Activated CD8-positive, alpha-beta memory T cell treated with anti-CD3 and anti-CD28 coated beads for 1 hour (primary cell): ENCODE results near the gene ARFGEF2.
"Not testable (repeated sequence)": the region's sequence is repeated elsewhere in the genome, so short reads cannot be mapped to it uniquely, and the experiment has no call there.

Experiments used
- DNase-seq, 2 donors: peaks; one replicate each; pipeline ENCODE4 v3.0.0-alpha.2; 2020; ENCODE audit warnings: low read depth in 1 of 2; ENCODE audit errors: extremely low read depth in 1 of 2

Gene ARFGEF2

GRCh38 chr20:48921168-48921882, at the start of gene ARFGEF2:
Gene ARFGEF2, plus strand, starts transcription at chr20:48921711. Its CDS starts 179 bp downstream, at chr20:48921890.
- DNase-seq: peak; percentile 57 to 85

DNA sequence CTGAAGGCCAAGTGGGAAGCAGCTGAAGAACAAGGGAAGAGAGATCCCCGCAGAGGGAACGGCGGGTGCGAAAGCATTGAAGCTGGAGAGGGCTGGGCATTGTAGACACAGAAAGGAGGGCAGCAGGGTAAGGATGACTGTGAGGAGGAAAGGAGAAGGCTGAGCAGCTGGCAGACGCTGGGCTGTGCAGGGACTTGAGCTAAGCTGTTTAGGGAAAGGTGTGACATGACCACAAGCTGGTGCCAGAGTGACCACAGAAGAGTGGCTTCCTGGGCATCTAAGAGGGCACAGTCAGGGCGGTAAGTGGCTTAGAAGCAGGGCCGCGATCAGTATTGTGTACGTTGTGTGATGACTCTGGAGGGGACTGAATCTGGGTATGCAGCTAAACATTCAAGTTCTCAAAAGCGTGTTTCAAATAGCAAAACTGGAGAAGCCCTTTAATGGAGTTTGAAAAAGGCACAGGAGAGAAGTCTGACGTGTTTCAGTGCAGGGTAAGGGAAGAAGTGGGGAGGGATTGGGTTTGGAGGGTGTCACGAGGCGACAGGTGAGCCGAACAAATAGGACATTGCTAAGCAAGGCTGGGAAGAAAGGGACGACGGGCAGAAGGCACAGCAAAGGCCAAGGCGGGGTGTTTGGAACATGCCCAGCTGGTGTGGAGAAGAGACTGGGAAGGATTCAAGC, 46.1 kb upstream of the ARFGEF2 start:
- DNase-seq: no peak

DNA sequence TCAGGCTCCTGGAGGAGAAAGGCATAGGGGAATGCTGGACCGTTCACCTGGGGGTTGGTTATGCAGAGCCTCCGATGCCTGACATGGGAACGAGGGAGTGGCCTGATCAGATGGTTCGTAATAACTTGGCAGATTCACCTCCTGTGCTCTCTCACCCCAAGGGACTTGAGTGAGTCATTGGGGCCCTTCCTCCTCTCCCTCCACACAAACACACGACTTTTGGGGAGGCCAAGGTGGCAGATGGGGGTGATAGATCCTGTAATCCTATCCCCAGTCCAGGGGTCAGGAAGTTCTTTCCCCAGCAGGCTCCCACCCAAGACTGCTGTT, 45.6 kb upstream of the ARFGEF2 start:
- DNase-seq: no peak

DNA sequence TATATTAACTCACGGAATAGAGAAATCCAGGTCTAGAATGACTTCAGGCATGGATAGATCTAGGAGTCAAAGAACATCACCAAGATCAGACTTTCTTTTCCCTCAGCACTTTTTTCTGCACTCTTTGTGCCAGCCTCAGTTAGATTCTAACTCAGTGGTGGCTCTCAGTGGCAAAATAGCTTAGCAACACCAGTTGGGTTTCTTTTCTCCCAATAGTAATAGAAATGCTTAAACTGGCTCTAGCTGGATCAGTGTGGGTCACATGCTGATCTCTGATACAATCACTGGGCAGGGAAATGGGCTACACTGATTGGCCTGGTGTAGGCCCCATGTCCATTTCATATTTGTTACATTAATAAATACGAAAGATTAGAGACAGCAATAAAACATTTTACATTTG, 44.2 kb upstream of the ARFGEF2 start:
- no peak for DNase-seq

DNA sequence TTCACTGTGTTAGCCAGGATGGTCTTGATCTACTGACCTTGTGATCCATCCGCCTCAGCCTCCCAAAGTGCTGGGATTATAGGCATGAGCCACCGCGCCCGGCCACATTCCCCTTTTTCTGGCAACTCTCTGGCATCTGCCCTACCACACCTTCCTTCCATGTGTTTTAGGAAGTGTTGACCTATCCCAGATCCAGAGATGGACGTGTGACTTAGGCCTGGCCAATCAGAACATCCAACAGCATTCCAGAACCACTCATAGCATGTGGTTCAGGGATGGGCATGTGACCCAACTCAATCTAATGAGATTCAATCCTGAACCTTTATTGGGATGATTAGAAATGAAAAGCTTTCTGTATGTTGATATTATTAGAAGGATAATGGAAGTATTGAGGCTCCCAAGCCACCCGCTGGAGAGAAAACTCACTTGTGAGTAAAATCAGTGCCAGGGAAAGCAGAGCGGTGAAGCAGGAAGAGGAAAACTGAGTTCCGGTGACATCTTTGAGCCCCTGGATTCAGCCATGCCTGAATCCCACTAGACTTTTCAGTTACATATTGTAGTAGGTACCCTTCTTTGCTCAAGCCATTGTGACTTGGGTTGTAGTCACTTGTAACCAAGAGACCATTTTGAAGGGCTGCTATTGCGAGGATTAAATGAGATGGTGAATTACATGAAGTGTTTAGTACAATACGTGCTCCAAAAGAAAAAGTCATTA, 42.8 kb upstream of the ARFGEF2 start:
- no peak for DNase-seq

GRCh38 chr20:48879612-48880245, 41.8 kb upstream of the ARFGEF2 start:
- no peak for DNase-seq

GRCh38 chr20:48880331-48880730, 41.2 kb upstream of the ARFGEF2 start:
- no peak for DNase-seq

DNA sequence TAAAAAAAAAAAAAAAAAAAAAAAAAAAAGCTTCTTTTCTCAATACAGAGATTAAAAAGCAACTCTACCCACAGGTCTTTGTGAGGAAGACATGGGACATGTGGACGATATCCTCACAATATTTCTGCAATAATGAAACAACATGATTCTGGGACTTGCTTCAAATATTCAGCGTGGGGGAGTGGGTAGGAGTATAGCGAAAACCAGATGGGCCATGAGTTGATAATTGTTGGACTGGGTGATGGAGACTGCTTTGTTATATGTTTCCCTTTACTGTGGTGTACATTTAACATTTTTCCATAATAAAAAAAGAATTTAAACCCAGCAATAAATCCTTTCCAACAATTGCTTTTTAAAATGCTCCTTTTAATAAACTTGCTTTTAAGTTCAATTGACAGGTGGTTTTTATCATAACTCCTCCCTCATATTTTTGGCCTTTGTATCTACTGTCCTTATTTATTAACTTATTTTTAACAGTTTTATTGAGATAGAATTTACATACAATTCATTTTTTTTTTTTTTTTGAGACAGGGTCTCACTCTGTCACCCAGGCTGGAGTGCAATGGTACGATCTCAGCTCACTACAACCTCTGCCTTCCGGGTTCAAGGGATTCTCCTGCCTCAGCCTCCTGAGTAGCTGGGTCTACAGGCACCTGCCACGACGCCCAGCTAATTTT, 40.4 kb upstream of the ARFGEF2 start:
- no peak for DNase-seq

- DNase-seq: no peak
These were observed 36.3 kb upstream of the ARFGEF2 start for GRCh38 chr20:48885237-48885636.

DNA sequence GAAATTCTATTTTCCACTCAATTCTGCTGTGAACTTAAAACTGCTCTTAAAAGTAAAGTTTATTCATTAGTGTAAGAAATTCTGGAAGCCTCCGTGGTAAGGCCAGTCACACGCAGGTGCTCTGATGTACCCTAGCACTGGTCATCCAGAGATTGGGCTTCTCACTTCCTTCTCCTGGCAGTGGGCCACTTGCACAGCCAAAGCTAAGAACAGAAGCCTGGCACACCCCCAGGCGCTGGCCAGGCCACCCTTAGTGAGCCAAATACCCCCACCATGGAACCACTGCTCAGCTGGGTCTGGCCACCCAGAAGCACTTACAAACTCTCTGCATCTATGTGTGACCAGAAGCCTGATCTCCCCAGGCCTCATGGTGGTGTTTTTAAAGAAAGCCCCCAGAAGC, 35.3 kb upstream of the ARFGEF2 start:
- DNase-seq: no peak

DNA sequence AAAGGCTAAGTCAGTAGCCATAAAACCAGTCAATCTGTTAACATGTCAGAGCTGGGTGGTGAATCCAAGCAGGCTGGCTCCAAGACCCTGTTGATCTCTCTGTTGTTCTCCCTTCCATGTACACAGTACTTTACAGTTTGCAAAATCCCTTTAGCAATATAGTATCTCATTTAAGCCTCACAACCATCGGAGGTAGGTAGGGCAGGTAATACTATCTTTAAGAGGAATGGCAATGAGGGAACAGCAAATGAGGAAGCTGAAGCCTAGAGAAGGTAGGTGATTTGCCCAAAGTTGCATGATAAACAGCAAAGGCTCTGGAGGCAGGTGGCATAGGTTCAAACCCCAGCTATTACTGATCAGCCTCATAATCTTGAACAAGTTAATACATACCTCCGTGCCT, 34.7 kb upstream of the ARFGEF2 start:
- no peak for DNase-seq

- DNase-seq: not testable (repeated sequence)
These were observed 33.0 kb upstream of the ARFGEF2 start for GRCh38 chr20:48888517-48888916.

- DNase-seq: no peak
These were observed 32.2 kb upstream of the ARFGEF2 start for GRCh38 chr20:48889140-48889790.

DNA sequence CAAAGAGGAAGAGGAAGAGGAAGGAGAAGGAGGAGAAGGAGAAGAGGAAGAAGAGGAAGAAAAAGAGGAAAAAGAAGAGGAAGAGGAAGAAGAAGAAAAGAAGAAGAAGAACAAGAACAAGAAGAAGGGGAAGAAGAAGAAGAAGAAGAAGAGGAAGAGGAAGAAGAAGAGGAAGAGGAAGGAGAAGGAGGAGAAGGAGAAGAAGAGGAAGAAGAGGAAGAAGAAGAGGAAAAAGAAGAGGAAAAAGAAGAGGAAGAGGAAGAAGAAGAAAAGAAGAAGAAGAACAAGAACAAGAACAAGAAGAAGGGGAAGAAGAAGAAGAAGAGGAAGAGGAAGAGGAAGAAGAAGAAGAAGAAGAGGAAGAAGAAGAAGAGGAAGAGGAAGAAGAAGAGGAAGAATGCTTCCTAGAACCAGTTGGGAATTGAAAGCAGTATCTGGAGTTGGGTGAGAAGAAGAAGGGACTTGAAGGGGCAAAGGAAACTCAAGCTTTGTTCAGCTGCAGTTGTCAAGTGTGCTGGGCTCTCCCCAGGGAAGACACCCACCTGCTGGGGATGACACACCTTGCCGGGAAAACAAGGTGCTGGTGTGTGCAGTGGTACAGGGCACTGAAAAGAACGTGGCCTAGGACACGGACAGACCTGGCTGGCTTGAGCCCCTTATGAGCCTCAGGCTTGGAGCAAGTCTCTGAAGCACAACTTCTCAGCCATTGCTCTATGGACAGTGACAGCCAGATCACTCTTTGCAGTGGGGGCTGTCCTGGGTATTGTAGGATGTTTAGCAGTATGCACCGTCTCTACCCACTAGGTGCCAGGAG, 30.1 kb upstream of the ARFGEF2 start:
- no peak for DNase-seq

- DNase-seq: no peak
These were observed 29.5 kb upstream of the ARFGEF2 start for GRCh38 chr20:48892049-48892470.

DNA sequence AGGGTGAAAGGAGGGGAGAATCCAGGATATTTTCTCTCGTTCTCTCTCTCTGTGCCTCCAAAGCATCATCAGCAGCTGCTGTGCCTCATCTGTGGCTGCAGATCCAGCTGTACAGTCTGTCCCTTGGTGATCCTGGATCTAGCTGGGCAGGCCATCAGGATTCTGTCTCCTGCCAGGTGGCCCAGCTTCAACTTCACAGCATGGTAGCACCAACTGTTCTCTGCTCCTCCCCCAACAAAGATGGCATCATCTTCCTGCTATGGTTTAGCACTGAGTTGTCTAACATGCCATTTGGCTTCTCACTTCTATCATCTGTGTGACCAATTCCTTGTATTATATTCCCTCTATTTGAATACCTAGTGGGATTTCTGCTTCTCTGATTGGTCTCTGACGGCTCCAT, 28.6 kb upstream of the ARFGEF2 start:
- no peak for DNase-seq

DNA sequence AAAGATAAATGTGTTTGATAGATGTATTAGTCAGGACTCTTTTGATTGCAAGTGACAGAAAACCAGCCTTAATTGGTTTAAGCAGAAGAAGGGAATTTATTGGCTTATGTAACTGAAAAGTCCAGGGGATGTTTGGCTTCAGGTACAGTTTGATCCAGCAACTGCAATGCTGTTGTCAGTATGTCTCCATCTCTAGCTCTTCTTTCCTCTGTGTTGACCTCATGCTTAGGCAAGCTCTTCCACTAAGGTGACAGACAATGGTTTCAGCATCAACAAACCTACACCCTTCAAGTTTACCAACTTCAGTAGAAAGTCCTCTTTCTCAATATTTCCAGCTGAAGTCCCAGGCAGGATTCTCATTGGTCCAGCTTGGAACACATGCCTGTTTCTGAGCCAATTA, 28.1 kb upstream of the ARFGEF2 start:
- no peak for DNase-seq

GRCh38 chr20:48897305-48898010, 24.1 kb upstream of the ARFGEF2 start:
- DNase-seq: no peak

- DNase-seq: no peak
These were observed 23.3 kb upstream of the ARFGEF2 start for GRCh38 chr20:48898210-48898609.
